ENCODE results near the gene ROGDI. TPM values are rescaled to one million over a fixed set of nuclear protein-coding genes. Genes with fewer than 3 reads are reported as not detected.

Gene ROGDI
- polyA plus RNA-seq, 12 donors: 7.7 to 27.6 (median 11.2) TPM; not detected in 1

DNA sequence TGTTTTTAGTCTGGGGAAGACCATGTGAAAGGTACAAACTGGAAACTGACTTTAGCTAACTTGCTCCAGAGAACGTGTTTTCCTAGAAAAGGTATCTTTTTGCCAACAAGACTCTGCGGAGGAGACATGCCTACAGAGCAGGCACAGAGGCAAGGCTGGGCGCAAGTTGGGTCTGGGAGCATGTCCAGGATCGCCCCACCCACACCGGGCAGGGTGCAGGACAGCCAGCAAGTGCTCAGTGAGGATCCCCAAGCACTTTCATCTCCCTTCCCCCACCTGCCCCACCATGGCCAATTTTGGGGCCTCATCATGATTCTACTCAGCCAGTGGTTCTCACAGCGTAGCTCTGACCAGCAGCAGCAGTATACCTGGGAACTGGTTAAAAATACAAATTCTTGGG lies 18.2 kb upstream of the ROGDI start:
- no peak for DNase-seq

DNA sequence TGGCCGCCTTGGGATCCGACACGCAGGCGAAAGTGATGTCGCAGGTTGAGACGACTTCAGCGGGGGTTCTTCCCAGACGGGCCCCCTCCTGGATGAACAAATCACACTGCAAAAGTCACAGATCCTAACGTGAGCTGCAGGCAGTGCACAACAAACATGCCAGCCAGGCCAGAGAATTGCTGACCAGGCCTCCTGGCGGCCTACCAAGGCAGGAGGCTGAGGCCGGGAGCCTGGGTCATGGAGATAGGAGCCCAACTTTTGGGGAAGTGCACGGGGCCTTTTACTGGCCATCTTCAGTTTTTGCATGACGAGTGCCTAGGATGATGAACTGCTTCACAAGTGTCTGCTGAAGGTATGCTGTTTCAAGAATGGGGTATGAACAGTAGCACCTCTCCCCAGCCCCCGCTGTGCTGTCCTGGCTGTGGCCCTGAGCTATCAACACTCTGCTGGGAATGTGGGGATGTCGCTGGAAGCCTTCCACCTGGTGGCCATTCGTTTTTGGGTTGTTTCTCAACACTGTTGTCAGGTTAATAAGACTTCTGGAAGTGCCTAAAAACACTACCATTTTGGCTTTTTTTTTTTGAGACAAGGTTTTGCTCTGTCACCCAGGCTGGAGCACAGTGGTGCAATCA lies 12.2 kb upstream of the ROGDI start:
- DNase-seq: no peak

DNA sequence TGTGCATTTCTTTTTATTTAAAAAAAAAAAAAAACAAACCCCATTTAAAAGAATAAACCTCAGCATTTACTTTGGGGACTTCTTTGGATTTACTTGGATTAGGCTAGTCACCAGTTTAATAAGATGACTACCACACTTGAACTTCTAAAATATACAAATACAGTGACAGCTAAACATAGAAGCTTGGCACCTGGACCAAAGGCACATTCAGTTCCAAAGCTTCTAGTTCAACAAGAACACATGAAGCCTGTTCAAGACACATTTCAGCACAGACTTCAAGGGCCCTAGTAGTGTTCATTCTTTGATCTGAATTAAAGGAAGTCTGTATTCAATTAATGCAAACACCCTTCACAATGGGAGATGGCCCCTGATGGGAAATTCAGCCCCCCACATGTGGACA lies 11.6 kb upstream of the ROGDI start:
- DNase-seq: no peak

DNA sequence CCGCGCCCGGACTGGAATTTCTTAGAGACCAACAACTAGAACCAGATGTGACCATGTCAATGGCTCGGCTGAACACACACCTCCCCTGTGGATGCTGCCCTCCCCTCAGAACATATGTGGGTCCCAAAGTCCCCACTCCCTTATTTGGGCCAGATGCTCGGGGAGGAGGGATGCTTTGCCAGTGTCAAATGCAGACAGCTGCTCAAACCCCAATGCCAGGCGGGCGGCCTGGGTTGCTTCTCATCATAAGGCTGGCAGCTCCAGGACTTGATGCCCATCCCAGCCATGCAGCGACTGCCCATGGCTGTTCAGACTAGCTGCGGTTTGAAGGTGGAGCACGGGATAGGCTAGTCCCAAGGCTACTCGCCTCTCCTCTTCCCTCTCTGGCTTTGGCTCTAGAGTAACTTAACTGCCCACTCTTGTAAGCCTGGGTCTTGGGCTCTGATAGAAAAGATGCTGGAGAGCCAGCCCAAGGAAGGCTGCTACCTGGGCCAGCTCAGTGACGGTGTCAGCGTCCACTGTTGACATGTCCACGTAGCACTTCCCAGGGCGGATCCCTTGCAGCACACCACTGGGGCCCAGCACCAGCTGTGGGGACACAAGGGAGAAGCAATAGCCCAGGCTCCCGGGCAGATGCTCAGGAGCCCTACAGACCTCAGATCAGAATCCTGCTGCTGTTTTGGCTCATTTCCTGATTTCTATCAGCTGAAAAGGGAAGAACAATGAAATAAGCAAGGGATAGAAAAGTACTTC lies 11.0 kb upstream of the ROGDI start:
- no peak for DNase-seq

DNA sequence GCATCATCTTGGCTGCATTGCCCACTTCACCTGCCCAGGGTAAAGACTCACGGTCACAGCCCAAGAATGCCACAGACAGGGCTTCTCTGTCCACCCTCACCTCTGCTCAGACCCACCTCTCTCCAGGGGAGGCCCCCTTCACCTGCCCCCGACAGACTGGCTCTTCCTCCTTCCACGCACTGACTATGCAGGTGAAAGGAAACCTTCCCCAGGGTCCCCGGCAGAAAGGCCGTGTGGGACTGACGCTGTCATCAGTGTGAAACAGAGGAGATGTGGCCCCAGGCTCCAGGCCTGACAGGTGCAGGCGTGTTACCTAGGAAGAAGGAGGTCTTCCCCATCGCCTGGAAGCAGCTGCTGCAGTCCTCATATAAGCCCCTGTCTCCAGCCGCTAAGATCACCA lies 9.3 kb upstream of the ROGDI start:
- DNase-seq: no peak

DNA sequence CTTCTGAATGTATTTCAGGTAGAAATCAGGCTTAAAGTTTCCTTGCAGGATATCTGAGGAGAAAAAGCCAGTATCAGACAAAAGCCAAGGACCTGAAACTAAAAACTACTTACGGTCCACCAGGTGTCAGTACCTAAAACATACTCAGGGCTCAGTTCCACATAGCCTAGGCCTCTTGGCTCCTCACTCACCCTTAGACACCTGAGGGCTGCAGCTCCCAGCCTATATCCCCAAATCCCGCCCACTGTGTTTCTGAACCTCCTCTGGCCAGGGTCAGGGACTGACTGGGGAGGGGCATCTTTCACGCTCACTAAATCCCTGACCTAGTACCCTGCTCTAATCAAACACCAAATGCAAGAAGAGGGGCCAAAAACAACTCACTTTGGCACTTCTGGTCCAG lies 8.8 kb upstream of the ROGDI start:
- no peak for DNase-seq

DNA sequence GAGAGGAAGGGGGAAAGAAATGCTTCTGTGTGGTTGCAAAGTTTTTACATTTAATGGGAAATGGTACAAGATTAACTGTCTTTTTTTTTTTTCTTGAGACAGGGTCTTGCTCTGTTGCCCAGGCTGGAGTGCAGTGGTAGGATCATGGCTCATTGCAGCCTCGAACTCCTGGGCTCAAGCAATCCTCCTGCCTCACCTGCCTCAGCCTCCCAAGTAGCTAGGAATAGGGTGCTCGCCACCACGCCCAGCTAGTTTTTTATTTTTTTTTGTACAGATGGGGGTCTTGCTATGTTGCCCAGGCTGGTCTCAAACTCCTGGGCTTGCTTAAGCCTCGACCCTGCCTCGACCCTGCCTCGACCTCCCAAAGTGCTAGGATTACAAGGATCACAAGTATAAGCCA lies 3.8 kb upstream of the ROGDI start:
- DNase-seq: no peak

DNA sequence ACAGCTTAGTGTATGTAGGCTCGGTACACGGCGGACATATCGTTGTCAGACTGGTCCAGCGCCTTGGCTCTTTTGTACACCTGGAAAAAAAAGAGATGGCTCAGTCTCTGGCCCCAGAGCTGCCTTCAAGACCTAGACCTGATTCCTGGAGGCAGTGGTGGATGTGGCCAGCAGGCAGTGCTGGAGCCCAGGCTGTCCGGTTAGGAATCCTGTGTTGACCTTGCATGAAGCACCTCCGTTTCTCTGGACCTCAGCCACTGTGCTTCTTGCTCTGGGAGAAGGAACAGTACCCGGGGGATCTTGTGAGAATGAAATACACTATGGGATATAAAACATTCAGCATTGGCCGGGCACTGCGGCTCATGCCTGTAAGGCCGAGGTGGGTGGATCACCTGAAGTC lies 2.8 kb upstream of the ROGDI start:
- no peak for DNase-seq

DNA sequence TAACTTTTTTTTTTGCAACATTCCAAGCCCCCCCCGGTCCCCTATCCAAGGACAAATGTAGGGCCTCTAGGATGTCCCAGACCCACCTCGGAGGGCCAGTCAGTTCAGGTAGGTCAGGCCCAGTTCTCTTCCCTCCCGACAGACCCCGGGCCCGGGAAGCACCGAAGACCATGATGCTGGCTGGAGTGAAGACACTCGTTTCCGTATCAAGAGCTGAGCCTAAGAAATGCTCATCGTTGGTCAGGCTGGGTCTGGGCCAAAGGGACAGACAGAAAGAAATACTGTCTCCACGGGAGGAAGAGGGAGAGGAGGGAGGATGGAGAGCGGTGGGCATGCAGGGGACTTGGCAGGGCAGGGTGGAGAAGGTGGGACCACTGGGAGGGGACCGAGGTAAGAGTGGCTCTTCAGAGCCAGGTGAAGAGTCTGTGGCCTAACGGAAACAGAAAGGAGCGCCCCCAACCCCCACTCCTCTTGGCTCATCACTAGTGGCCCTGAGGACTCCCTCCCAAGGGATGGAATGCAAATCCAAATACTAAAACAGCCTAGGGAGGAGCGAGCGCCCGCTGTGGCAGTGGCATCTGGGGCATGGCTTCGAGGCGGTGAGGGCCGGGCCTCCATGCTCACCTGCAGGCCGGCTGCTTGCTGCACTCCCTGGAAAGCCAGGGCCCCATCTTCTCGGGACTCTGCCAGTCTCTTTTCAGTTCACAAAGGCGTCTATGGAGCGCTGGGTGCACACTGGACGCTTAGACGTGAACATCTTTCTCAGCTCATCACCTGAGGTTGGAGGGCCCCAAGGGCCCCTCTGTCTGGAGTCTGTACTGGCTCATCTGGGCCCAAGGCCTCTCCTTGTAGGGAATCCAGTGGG lies 1.7 kb upstream of the ROGDI start:
- DNase-seq: no peak

DNA sequence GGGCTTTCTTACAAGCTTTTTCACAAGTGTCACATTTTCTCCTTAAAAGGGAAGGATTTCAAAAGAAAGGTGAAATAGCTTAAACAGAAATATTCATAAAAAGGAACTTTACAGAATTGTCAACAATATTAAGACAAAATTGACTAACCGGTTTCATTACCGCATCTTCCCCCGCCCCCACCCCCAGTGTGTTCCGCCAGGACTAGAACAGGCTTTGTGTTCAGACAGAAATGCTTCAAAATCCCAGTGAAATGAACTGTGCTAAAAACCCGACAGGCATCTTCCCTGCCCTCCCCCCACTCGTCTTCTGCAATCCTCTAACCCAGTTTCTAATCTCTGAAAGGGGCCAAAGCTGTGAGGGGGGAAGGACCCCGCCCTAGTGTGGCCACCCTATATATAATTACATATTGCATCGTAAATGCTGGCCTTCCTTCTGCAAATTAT lies 990 bp upstream of the ROGDI start:
- DNase-seq: no peak

DNA sequence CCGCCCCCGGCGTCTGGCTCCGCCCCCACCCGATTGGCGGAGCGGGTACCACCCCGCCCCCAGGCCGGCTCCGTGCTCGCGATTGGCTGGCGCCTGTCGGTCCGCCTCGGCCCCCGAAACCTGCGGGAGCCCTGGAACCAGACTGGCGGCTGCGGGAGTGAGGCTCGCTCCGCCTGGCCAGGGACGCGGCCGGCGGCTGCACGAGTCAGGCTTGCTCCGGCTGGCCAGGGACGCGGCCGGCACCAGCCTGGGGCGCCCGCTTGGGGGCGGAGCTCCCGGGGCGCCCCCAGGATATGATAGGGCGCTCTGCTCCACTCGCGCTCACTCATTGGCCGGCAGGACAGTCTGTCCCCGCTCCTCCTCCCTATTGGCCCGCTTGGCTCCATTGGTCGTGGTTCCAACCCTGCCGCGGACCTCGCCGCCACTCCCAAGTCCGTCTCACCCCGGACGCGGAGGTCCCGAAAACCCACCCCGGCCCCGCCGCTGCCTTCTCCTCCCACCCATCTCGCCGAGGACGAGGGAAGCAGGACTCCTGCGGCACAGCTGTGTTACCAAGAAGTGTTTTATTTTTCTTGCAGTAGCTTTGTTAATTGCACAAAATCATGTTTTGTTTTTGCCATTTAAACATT lies 340 bp upstream of the ROGDI start:
- DNase-seq: peak; percentile 91

DNA sequence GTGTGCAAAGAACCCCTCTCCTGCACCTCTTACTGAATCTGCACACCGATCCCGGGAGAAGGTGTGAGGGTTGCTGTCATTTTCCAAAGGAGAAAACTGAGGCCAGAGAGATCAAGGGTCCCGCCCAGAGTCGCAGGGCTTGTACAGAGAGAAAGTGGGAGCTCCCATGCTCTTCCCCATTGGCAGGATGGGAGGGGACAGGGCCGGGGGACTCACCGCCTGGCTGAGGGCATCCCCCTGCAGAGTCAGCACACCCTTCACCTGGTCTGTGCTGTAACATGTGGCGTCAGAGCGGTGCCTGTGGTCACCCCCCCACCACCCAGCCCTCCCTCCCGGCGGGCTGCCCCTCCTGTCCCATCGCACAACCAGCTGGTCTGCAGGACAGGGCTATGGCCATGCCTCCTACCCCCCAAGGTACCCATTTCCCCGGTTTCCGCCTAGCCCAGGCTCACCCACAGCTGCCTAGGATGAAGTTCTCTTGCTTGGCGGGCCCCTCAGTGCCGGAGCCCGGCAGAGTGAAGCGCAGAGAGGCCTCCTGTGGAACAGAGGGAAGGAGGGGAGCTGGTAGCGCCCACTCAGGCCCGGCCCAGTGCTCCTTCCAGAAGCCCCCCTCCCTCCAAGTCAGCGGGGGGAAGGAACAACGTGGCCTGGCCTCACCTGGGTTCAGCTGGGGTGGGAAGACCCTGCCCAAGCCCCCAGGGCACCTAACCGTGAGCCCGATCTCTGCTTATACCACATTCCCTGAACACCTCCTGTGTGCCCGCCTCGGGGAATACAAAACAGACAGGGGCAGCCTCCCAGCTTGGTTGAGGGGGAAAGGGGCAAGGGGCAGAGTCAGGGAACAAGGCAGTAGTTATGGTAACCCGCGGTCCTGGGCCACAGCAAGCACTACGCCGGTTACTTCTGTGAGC lies 1.1 kb downstream of the ROGDI start:
- no peak for DNase-seq

DNA sequence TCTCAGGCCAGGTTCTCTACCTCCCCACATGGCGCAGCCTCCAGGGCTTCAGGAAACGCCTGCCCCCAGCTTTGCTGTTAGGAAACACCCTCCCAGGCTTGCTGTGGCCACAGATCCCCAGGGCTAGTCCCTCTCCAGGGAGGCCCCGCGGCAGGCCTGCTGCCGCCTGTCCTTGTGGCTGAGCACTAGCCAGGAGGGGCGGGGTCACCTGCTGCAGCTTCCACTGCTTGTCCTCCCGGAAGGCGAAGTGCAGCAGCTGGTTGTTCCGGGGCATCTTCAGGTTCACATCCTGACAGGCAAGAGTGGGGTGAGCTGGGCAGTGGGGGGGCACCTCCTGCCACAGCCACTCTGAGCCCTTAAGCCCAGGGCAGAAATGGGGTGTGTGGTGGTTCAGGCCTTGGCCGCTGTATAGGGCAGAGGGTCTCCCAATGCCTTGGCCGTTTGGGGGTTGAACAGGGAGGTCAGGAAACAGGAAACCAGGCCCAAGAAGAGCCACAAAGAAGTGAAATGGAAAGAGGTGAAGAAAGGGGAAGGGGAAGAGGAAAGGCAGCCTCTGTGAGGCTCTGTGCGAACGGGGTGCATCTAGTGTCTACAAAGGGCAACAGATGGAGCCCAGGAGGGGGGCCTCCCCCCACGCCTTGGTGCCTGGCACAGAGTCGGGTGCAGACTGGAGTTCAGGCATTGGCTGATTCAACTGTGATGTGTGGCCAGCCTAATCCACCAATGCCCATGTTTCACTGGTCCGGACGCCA lies 2.0 kb downstream of the ROGDI start:
- DNase-seq: no peak

DNA sequence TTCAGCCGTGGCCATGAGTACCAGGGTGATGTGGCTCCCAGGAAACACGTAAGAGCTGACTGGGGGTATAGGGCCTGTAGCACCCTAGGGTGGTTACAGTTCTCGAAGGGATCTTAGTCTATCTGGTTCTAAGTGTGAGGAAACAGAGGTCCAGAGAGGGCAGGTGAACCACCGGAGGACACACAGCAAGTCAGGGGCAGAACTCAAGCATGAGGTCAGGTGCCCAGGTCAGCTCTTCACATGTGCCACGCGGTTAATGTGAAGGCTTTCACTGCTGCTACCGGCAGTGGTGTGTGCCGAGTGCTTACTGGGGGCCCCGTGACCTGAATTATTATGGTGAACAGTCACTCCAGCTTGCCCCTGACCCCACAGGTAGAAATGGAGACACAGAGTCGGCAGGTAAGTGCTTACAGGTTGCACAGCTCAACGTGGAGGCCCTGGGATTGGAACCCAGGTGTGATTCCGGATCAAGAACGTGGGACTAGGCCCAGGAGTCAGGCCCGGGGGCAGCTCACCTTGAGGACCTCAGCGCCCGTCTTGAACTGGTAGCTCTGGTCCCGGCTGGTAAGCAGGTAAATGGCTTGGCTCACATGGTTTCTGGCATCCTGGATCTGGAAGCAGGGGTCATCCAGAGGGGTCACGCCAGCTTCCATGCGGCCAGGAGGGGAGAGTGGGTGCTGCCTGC lies 3.1 kb downstream of the ROGDI start:
- no peak for DNase-seq

DNA sequence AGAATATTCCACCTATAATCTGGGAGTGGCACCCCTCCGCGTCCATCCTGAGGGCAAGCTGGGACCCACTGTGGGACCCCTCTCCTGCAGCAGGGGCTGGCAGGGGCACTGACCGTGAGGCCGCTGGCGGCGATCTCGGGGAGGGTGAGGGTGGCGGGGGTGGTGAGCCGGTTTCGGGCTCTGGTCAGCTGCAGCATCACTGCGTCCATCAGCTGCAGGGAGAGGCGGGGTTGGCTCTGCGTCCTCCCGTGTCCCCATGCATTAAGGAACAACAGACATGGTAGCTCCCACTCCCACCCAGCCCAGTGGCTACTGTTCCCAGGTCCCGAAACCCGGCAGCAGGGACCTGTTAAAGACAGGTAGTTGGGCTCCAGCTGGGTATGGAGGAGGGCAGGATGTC lies 4.0 kb downstream of the ROGDI start:
- no peak for DNase-seq

DNA sequence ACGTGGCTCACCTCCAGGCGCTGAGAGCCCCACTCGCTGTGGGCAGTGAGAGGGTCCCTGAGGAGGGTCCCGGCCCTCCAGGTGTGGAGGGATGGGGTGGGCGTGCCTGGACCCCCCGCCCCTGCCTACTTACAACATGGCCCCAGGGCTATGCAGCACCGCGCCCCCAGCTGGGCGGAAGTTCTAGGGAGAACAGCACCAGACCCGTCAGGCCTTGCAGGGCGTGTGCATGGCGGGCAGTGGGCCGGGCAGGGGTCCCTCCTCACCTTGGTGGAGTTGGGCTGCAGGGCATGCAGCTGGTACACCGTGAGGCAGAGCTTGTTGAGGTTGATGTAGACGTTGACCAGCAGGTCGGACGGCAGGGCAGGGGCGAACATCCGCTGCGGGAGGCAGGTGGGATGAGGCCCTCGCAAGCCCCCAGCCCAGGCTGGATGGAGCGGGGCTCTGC lies 4.6 kb downstream of the ROGDI start:
- DNase-seq: no peak

DNA sequence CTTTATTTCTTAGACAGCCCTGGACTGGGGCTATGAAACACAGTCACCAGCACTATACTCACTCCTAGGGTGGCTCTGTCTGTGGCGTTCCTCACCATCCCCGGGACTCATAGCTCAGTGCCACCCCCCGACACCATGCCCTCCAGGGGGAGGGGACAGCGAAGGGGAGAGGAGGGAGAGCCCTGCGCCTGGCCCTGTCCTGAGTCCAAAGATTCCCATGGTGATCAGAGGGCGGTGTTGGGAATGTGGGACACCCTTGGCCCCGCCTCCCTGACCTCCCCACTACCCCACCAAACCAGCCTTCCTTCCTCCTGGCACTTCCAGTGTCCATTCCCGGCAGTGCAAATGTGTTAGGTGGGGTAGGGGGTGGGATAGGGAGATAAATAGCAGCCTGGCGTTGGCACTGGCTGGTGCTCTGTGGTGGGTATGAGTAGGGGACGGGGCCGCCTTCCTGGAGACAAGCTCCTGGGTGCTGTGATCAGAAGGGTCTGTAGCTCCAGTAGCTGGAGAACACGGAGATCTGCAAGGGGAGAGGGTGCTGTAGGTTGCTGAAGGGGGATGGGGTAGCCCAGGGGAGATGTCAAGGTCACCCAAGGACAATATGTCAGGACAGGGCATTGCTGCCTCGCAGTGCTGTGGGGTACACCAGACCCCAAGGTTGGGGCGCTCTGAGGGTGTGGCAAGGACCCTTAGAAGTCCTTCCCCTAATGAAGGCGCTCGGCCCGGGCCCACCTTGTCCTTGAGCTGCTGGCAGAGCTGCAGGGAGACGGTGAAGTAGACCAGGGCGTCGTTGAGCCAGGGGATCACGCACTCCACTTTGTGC lies 5.2 kb downstream of the ROGDI start:
- no peak for DNase-seq

DNA sequence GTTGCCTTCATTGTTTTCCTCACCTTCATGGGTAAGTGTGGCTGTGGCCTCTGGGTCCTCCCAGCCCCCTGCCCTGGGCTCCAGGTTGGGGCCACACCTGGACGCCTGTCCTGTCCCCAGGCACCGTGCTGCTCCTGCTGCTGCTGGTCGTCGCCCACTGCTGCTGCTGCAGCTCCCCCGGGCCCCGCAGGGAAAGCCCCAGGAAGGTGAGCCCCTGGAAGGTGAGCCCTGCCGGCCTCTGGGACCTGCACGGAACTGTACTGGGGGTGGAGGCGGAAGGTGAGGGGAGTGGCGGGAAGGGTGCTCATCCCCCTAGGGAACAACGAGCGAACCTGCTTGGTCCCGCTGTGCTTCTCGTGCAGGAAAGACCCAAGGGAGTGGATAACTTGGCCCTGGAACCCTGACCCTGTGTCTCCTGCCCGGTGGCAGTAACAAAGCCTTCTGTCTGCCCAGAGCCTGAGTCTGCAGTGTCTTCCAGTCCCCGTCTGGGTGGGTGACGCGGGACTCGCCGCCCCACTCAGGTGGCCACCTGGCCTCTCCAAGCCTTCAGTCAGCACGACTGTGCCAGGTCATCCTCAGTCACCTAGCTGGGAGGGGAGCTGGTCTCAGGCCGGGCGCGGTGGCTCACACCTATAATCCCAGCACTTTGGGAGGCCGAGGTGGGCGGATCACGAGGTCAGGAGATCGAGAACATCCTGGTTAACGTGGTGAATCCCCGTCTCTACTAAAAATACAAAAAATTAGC lies 6.4 kb downstream of the ROGDI start:
- DNase-seq: no peak

Measured in muscle of arm (tissue), 12 donors.